GM18508 (cell line): ENCODE results near the gene SPZ1.
"Not testable (repeated sequence)": the region's sequence is repeated elsewhere in the genome, so short reads cannot be mapped to it uniquely, and the experiment has no call there.

Experiments
- ATAC-seq: cut with Tn5 transposase; IDR thresholded peaks from one replicate; pipeline ENCODE4 v1.9.1; 2021; ENCODE audit warnings: moderate number of reproducible peaks; ENCODE audit not compliant: insufficient read depth, unreplicated experiment

Gene SPZ1

GRCh38 chr5:80326468-80326867, 6.7 kb downstream of the SPZ1 start:
- no peak for ATAC-seq

GRCh38 chr5:80337379-80337778, 17.6 kb downstream of the SPZ1 start:
- no peak for ATAC-seq

GRCh38 chr5:80339116-80339515, 19.3 kb downstream of the SPZ1 start:
- no peak for ATAC-seq

- ATAC-seq = no peak
Measured at GRCh38 chr5:80341016-80341775, 21.4 kb downstream of the SPZ1 start.

GRCh38 chr5:80343067-80343466, 23.3 kb downstream of the SPZ1 start:
- ATAC-seq = no peak

GRCh38 chr5:80346055-80346454, 26.3 kb downstream of the SPZ1 start:
- ATAC-seq = no peak

GRCh38 chr5:80348171-80348570, 28.4 kb downstream of the SPZ1 start:
- no peak for ATAC-seq

GRCh38 chr5:80351019-80351418, 31.2 kb downstream of the SPZ1 start:
- ATAC-seq = not testable (repeated sequence)

- ATAC-seq = no peak
Measured at GRCh38 chr5:80355686-80356085, 35.9 kb downstream of the SPZ1 start.

- ATAC-seq = no peak
Measured at GRCh38 chr5:80357671-80358070, 37.9 kb downstream of the SPZ1 start.

GRCh38 chr5:80360914-80361444, 41.2 kb downstream of the SPZ1 start:
- ATAC-seq = no peak

GRCh38 chr5:80364892-80365291, 45.1 kb downstream of the SPZ1 start:
- ATAC-seq = no peak

- ATAC-seq = no peak
Measured at GRCh38 chr5:80368661-80369480, 49.1 kb downstream of the SPZ1 start.

GRCh38 chr5:80369521-80369920, 49.7 kb downstream of the SPZ1 start:
- no peak for ATAC-seq

GRCh38 chr5:80370390-80370789, 50.6 kb downstream of the SPZ1 start:
- ATAC-seq = no peak
